ENCODE measurements around the gene RB1. TPM values are rescaled to one million over a fixed set of nuclear protein-coding genes. Genes with fewer than 3 reads are reported as not detected.

The RB1 gene
- total RNA-seq, 1 experiment from 2014 or later, result 36.7 TPM

- no peaks in the 10 kb centered on the region for H3K9me3 ChIP-seq (ENCODE audit: control insufficient read depth in 1 of 2, insufficient read depth in 1 of 2, low read depth in 1 of 2, low read length in 2 of 2)
- no peaks in the 10 kb centered on the region for H4K20me1 ChIP-seq (ENCODE audit: insufficient read depth)
- no peak overlapping the region for H3K9ac ChIP-seq (ENCODE audit: low read length)
- POLR2A ChIA-PET, result no interaction called here
- no peaks in the 10 kb centered on the region for H3K4me1 ChIP-seq (ENCODE audit: control insufficient read depth in 1 of 2, insufficient read depth in 2 of 2, low read length in 2 of 2)
- H3K27ac ChIP-seq (ENCODE audit: low read depth, low read length), result no peak overlapping the region
- H3K4me2 ChIP-seq (ENCODE audit: low read length), result no peak overlapping the region
- TF ChIP-seq ELF1 (IDR thresholded peaks at IDR 0.05; ENCODE audit: borderline replicate concordance, low read depth), result no peak
- TF ChIP-seq TCF7L2 (IDR thresholded peaks at IDR 0.05; ENCODE audit: borderline replicate concordance, extremely low read depth, insufficient read depth, insufficient read length), result no peak
- no peak for TF ChIP-seq SP1 (IDR thresholded peaks at IDR 0.05; ENCODE audit: low read depth)
- no peak for TF ChIP-seq ZFX (IDR thresholded peaks at IDR 0.05)
- TF ChIP-seq ZNF274 (IDR thresholded peaks at IDR 0.05; ENCODE audit: low read depth, low read length), result no peak
- no peak for TF ChIP-seq FOSL1 (IDR thresholded peaks at IDR 0.05; ENCODE audit: low read depth)
- TF ChIP-seq JUND (IDR thresholded peaks at IDR 0.05), result no peak
- TF ChIP-seq SRF (IDR thresholded peaks at IDR 0.05; ENCODE audit: low read depth), result no peak
- TF ChIP-seq YY1 (IDR thresholded peaks at IDR 0.05; ENCODE audit: extremely low read depth, insufficient replicate concordance, low read depth, low read length), result no peak
- TF ChIP-seq REST (IDR thresholded peaks at IDR 0.05; ENCODE audit: low read depth), result no peak
- no peak for TF ChIP-seq CEBPB (IDR thresholded peaks at IDR 0.05; ENCODE audit: low read depth)
- TF ChIP-seq CBX3 (IDR thresholded peaks at IDR 0.05; ENCODE audit: low read depth), result no peak
- no peak for TF ChIP-seq ZBTB33 (IDR thresholded peaks at IDR 0.05; ENCODE audit: extremely low read depth, insufficient replicate concordance, low read length)
- TF ChIP-seq MAX (IDR thresholded peaks at IDR 0.05), result no peak
- TF ChIP-seq CTCF (IDR thresholded peaks at IDR 0.05 in 2 of 3, conservative IDR thresholded peaks at IDR 0.05 in 1 of 3; ENCODE audit: borderline replicate concordance in 1 of 3, insufficient read depth in 1 of 3, low read depth in 2 of 3, low read length in 2 of 3), result no peak
- no peak for TF ChIP-seq POLR2A (IDR thresholded peaks at IDR 0.05; ENCODE audit: borderline replicate concordance, extremely low read depth, insufficient read depth, insufficient read length)
- TF ChIP-seq SIN3A (IDR thresholded peaks at IDR 0.05; ENCODE audit: low read depth), result no peak
- no peak overlapping the region for H2AFZ ChIP-seq (ENCODE audit: low read depth, low read length, poor library complexity, severe bottlenecking)
- no peaks in the 10 kb centered on the region for H3K9me2 ChIP-seq (ENCODE audit: insufficient read depth)
- CTCF ChIA-PET, result no interaction called here
- no peak overlapping the region for H3K4me3 ChIP-seq (replicated peaks in 1 of 2; ENCODE audit: low read depth in 1 of 2, low read length in 2 of 2)
- H3K79me2 ChIP-seq (ENCODE audit: insufficient read depth, low read length), result no peaks in the 10 kb centered on the region
- peak; percentile 52; the same call in 1 of the 2 replicates for ATAC-seq
- H3K36me3 ChIP-seq (ENCODE audit: control insufficient read depth in 1 of 2, insufficient read depth in 2 of 2, low read length in 2 of 2), result no peaks in the 10 kb centered on the region; a peak in 1 of 4 replicates
- intact Hi-C loops (cut with micrococcal nuclease), result no loop called here
- DNase-seq (ENCODE audit: low read depth, low spot score), result no peak
- RAD21 ChIA-PET (ENCODE audit: low non-redundant PET in 1 of 2, low total read pairs in 2 of 2, uncharacterized antibody in 2 of 2, unreplicated experiment in 2 of 2), result no interaction called here
- BruUV-seq (replicated peaks), result no TSS peak
- H3K27me3 ChIP-seq (ENCODE audit: insufficient read depth, low read length), result no peaks in the 10 kb centered on the region
Observed at GRCh38 chr13:48475230-48475629, 171.7 kb downstream of the RB1 start.
